ENCODE results near the gene NR2E3. TPM values are rescaled to one million over a fixed set of nuclear protein-coding genes. Genes with fewer than 3 reads are reported as not detected.

The NR2E3 gene
- total RNA-seq, 1 donor from 2014 or later, result 0.26 TPM

DNA sequence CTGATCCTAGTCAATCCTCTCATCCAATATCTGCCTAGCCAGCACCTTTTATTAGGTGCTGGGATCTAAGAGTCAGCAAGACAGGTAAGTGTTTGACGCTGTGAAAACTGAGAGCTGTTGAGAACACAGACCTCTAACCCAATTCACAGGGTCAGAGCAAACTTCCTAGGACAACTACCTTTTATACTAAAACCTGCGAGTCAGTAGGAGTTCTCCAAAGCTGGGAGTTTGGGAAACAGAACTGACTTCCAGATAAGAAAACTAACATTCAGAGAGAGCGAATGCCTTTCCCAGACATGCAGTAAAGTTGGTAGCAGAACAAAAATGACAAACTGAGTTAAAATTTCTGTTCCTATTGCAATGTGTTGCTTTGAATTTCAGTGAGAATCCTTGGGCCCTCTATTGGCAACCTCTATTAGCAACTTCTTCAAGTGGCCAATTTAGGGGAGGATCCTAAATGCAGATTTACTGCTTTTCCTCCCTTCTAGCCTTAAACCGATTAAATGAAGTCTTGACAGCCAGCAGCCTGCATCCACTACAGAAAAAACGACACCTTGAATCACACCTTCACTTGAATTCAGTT is 11.3 kb downstream of the NR2E3 start:
- Histone ChIP-seq H3K27me3 (ENCODE audit: control insufficient read depth, insufficient read depth, low read length) (no peaks in the 10 kb centered on the region), H3K4me3 (ENCODE audit: low read depth, low read length) (no peak overlapping the region), H3K36me3 (ENCODE audit: control insufficient read depth, insufficient read depth, low read length) (peaks cover 4% of the 10 kb centered on the region)
- DNase-seq (ENCODE audit: low read depth) (no peak), FAIRE-seq (no peak)
- no peak for TF ChIP-seq CTCF (IDR thresholded peaks at IDR 0.05; ENCODE audit: insufficient read depth, low read length, severe bottlenecking)

DNA sequence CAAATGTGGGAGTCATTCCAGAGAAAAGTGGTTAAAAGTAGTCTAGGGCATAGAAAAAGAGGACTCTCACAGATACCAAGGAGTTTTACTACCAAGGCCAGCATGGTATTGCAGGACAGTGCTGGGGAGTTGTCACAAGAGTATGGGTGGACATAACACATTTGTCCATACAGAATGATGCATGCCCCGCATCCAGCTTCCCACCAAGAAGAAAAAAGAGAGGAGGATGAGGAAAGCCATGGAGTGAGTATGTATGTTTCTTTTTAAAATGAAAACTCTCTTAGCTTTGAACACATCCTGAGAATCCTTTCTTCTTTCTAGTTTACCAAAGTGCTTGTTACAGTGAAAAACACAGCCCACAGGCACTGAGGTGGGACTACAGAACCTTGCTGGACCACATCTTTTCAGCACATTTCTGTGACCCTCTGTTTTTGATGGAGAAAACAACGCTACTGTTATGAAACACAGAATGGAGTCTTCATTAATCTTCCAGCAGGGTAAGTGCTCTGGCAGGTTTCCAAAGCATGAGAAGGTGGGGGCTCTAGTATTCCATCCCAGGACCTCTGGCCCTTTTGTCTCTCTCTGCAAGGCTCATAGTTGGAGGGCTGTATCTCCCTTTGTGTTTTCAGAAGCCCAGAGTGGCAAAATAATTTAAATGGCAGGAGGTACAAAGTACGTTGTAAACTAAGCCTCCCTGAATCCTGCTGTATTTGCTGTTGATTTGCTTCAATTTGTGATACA is 12.7 kb downstream of the NR2E3 start:
- Histone ChIP-seq H3K27me3 (ENCODE audit: control insufficient read depth, insufficient read depth, low read length) (no peaks in the 10 kb centered on the region), H3K4me3 (ENCODE audit: low read depth, low read length) (no peak overlapping the region), H3K36me3 (ENCODE audit: control insufficient read depth, insufficient read depth, low read length) (peaks cover 9% of the 10 kb centered on the region)
- FAIRE-seq (no peak), DNase-seq (ENCODE audit: low read depth) (no peak)
- TF ChIP-seq CTCF (IDR thresholded peaks at IDR 0.05; ENCODE audit: insufficient read depth, low read length, severe bottlenecking), result no peak

DNA sequence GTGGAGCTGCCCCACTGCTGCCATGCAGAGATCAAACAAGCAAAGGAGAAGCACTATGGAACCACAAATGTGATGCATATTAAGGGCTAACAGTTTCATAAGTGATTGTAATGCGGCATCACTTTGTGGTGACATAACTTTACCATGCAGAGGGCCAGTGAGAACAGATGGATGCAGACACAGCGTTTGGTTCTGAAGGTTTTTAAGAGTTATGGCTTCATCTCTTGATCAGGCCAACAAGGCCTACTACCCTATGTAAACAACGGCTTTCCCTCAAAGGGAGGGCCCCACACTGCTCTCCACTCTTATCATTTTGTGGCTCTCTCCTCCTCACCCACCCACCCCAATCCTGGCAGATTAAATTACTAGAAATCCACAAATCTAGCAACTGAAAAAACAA is 13.4 kb downstream of the NR2E3 start:
- H3K27me3 ChIP-seq (ENCODE audit: control insufficient read depth, insufficient read depth, low read length), result no peaks in the 10 kb centered on the region
- no peak overlapping the region for H3K4me3 ChIP-seq (ENCODE audit: low read depth, low read length)
- FAIRE-seq (no peak), DNase-seq (ENCODE audit: low read depth) (no peak)
- H3K36me3 ChIP-seq (ENCODE audit: control insufficient read depth, insufficient read depth, low read length), result peaks cover 10% of the 10 kb centered on the region
- TF ChIP-seq CTCF (IDR thresholded peaks at IDR 0.05; ENCODE audit: insufficient read depth, low read length, severe bottlenecking), result no peak

DNA sequence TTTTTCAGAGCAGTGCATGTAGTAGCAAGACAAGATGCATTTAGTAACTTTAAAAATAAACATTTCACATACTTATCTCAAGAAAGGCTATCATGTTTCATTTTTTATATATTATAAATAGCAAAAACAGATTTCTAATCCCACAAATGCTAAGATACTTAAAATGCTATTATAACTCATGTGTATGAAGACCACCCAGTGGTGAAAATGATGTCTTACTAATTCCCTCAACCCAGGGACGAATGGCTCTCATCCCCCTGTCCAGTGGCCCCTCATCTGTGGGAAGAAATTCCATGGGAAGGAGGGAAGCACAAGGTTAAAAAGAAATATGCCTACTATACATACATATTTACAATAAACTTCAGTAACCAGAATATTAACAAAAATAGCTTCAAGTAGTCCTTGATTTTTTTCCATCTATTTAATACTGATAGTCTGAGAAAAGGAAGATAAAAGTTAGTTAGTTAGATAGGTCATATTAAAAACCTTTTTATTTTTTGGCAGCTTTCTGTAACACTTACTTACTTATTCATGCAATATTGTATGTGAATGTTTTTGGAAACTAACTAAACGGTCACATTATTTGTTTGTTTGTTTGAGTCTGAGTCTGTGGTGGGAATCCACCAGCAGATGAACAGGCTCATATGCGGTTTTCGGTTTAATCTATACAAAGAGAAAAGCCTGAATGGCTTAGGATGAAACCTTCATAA is 14.8 kb downstream of the NR2E3 start:
- TF ChIP-seq CTCF (IDR thresholded peaks at IDR 0.05; ENCODE audit: insufficient read depth, low read length, severe bottlenecking), result no peak
- DNase-seq (ENCODE audit: low read depth) (no peak), FAIRE-seq (no peak)
- H3K4me3 ChIP-seq (ENCODE audit: low read depth, low read length), result no peak overlapping the region
- H3K36me3 ChIP-seq (ENCODE audit: control insufficient read depth, insufficient read depth, low read length), result peaks cover 14% of the 10 kb centered on the region
- H3K27me3 ChIP-seq (ENCODE audit: control insufficient read depth, insufficient read depth, low read length), result no peaks in the 10 kb centered on the region

GRCh38 chr15:71826196-71826595 is 15.8 kb downstream of the NR2E3 start:
- no peak for TF ChIP-seq CTCF (IDR thresholded peaks at IDR 0.05; ENCODE audit: insufficient read depth, low read length, severe bottlenecking)
- no peak for FAIRE-seq
- DNase-seq (ENCODE audit: low read depth), result no peak
- Histone ChIP-seq H3K4me3 (ENCODE audit: low read depth, low read length) (no peak overlapping the region), H3K27me3 (ENCODE audit: control insufficient read depth, insufficient read depth, low read length) (no peaks in the 10 kb centered on the region), H3K36me3 (ENCODE audit: control insufficient read depth, insufficient read depth, low read length) (peaks cover 15% of the 10 kb centered on the region)

Data from bronchial epithelial cell (primary cell).